AG04449 (cell line): Measurements from ENCODE around the gene SHBG.
"Not testable (repeated sequence)": the region's sequence is repeated elsewhere in the genome, so short reads cannot be mapped to it uniquely, and the experiment has no call there.

ENCODE experiments used
- CTCF ChIA-PET: fragments of 350-600 bp; formaldehyde crosslinking; extraction: SDS; loops from one replicate; lab custom pipeline; 2021; ENCODE audit warnings: antibody characterized with exemption; lab: Yijun Ruan, JAX
- POLR2A ChIA-PET: fragments of 400-600, 350-600 bp; formaldehyde crosslinking; extraction: SDS; loops from one replicate; lab custom pipeline; 2020; ENCODE audit warnings: antibody characterized with exemption, inconsistent platforms; lab: Yijun Ruan, JAX
- DNase-seq: peaks from one replicate; pipeline ENCODE4 v3.0.0-alpha.2; 2010; ENCODE audit warnings: low read depth, low spot score
- H3K4me3 ChIP-seq: 2 replicates; pipeline ENCODE4 v1.5.1; 2011; ENCODE audit warnings: low read depth, mild to moderate bottlenecking, control low read depth, low read length
- TF ChIP-seq, protein P1 (sequence below): IDR thresholded peaks from one replicate; pipeline ENCODE4 v1.5.1; 2011; ENCODE audit warnings: mild to moderate bottlenecking, moderate library complexity, low read length, control low read depth, inconsistent platforms; ENCODE audit not compliant: insufficient read depth; ENCODE audit errors: missing control alignments

The SHBG gene

DNA sequence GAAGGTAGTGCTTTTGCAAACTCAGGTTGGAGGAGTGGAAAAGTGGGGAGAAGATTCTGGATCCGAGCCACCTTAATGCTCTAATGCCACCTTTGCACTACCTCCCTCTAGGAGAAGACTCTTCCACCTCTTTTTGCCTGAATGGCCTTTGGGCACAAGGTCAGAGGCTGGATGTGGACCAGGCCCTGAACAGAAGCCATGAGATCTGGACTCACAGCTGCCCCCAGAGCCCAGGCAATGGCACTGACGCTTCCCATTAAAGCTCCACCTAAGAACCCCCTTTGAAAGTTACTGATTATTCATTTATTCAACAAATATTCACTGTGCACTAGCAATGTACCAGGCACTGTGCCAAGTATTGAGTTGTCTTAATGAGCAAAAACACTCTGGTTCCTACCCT lies 3.2 kb downstream of the SHBG start:
- H3K4me3 ChIP-seq, result no peak overlapping the region
- ChIA-PET CTCF (interaction anchor here (1.0 to 11.1 kb wide), 22 partner anchors 8 to 425 kb away, joined by 3 to 201 read pairs (median 6); partner anchors contain the start of genes ATP1B2, FXR2, TP53 and WRAP53), POLR2A (no interaction called here)
- TF ChIP-seq, protein P1, sequence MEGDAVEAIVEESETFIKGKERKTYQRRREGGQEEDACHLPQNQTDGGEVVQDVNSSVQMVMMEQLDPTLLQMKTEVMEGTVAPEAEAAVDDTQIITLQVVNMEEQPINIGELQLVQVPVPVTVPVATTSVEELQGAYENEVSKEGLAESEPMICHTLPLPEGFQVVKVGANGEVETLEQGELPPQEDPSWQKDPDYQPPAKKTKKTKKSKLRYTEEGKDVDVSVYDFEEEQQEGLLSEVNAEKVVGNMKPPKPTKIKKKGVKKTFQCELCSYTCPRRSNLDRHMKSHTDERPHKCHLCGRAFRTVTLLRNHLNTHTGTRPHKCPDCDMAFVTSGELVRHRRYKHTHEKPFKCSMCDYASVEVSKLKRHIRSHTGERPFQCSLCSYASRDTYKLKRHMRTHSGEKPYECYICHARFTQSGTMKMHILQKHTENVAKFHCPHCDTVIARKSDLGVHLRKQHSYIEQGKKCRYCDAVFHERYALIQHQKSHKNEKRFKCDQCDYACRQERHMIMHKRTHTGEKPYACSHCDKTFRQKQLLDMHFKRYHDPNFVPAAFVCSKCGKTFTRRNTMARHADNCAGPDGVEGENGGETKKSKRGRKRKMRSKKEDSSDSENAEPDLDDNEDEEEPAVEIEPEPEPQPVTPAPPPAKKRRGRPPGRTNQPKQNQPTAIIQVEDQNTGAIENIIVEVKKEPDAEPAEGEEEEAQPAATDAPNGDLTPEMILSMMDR, result no peak
- no peak for DNase-seq

DNA sequence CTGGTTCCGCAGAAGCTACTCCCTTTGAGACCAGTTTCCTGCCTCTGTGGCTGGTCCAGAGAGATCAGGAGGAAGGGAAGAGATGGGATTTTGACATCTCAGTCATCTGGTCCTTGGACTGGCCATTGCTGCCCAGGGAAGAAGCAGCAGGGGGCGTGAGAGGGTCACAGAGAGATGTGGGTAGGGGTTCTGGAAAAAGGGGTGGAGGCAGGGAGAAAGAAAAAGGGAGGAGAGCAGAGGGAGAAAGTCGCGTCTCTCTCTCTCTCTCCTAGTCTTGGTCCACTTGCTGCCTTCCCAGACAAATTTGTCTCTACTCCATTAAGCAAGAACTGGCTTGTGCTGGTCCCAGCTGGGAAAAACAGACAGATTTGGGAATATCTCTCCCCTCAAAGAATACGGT lies 4.4 kb downstream of the SHBG start:
- ChIA-PET POLR2A (no interaction called here), CTCF (interaction anchor here (1.2 to 11.1 kb wide), 12 partner anchors 8 to 82 kb away, joined by 3 to 201 read pairs (median 6); partner anchors contain the start of genes ATP1B2, DNAH2, FXR2 and TP53)
- TF ChIP-seq, protein P1, result peak; percentile 64
- no peak overlapping the region for H3K4me3 ChIP-seq
- no peak for DNase-seq

DNA sequence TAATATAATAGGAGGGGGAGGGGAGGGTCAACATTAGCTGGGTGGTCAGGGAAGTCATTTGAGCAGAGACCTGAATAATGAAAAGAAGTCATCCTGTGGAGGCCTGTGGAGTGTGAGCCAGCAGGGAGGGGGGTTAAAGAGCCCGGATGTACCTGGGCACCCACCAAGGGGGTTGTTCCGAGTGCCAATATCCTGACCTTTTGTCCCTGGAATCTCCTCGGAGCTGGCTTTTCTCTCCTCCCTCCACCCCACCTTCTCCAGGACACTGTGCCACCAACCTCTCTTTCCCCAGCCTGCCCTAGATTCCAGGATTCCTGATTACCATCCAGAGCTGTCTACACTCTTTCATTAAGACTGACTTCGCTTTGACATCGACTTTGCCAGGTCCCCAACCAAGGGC lies 6.2 kb downstream of the SHBG start:
- ChIA-PET POLR2A (no interaction called here), CTCF (interaction anchor here (1.5 to 11.1 kb wide), 3 partner anchors 9 to 50 kb away, joined by 4 to 201 read pairs (median 4); partner anchors contain the start of genes SAT2, TP53 and WRAP53)
- DNase-seq, result no peak
- TF ChIP-seq, protein P1, result no peak
- no peak overlapping the region for H3K4me3 ChIP-seq

DNA sequence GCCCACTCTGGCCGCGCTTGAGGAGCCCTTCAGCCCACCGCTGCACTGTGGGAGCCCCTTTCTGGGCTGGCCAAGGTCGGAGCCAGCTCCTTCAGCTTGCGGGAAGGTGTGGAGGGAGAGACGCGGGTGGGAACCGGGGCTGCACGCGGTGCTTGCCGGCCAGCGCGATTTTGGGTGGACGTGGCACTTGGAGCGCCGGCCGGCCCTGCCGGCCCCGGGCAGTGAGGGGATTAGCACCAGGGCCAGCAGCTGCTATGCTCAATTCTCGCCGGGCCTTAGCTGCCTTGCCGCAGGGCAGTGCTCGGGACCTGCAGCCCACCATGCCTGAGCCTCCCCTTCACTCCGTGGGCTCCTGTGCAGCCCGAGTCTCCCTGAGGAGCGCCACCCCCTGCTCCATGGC lies 10.8 kb downstream of the SHBG start:
- ChIA-PET POLR2A (no interaction called here), CTCF (interaction anchor here (0.8 to 2.8 kb wide), 4 partner anchors 7 to 47 kb away, joined by 3 to 24 read pairs (median 5); partner anchors contain the start of genes SHBG and TP53)
- TF ChIP-seq, protein P1, result no peak
- DNase-seq, result no peak
- H3K4me3 ChIP-seq, result no peak overlapping the region

DNA sequence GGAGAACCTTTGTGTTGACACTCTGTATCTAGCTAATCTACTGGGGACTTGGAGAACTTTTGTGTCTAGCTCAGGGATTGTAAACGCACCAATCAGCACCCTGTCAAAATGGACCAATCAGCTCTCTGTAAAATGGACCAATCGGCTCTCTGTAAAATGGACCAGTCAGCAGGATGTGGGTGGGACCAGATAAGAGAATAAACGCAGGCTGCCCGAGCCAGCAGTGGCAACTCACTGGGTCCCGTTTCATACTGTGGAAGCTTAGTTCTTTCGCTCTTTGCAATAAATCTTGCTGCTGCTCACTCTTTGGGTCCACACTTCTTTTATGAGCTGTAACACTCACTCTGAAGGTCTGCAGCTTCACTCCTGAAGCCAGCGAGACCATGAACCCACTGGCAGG lies 11.7 kb downstream of the SHBG start:
- POLR2A ChIA-PET, DNase-seq, H3K4me3 ChIP-seq: not testable (repeated sequence)
- CTCF ChIA-PET, result interaction anchor here (0.8 to 2.8 kb wide), 7 partner anchors 8 to 345 kb away, joined by 3 to 24 read pairs (median 5); partner anchors contain the start of genes SHBG and TP53

DNA sequence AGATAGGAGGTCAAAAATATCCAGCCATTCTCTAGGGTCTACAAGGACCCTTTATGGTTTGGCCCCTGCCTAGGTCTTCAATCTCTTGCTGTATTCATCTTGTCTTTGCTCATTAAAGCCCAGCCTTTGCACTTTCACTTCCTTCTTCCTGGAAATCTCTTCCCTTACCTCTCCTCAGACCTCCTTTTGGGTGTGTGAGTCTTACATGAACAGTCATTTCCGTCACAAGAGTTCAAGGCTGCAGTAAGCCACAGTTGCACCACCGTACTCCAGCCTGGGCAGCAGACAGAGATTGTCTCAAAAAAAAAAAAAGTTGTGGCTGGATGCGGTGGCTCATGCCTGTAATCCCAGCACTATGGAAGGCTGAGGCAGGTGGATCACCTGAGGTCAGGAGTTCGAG lies 14.8 kb downstream of the SHBG start:
- no peak overlapping the region for H3K4me3 ChIP-seq
- no peak for DNase-seq
- CTCF ChIA-PET, result no interaction called here
- POLR2A ChIA-PET, result no interaction called here
- TF ChIP-seq, protein P1, result no peak

DNA sequence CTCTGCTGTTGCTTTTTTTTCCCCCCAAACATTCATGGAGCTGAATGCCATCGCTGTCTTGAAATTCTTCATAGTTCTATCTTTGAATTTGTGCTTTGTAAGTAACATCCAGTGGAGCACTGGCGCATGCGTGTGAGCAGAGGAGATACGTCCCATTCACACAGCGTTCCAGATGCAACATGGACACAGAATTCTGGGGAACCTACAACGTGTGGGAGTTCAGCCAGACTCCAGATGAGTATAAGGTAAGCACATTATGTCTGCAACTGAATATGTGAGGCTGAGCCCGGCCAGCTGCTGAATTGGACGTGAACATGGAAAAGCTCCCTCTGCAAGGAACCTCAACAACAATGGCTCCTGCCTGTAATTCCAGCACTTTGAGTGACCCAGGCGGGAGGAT lies 16.5 kb downstream of the SHBG start:
- no peak for DNase-seq
- TF ChIP-seq, protein P1, result no peak
- ChIA-PET CTCF (interaction anchor here (0.9 to 3.4 kb wide), 3 partner anchors 14 to 56 kb away, joined by 3 to 15 read pairs (median 4); partner anchors contain the start of genes SOX15 and WRAP53), POLR2A (no interaction called here)
- H3K4me3 ChIP-seq, result no peak overlapping the region
